HG03039 (cell line): Measurements from ENCODE around the gene ZNRD2.

Source experiments
- ATAC-seq: cut with Tn5 transposase; IDR thresholded peaks from one replicate; pipeline ENCODE4 v1.9.1; 2021; ENCODE audit warnings: mild to moderate bottlenecking, moderate library complexity; ENCODE audit not compliant: unreplicated experiment

The ZNRD2 gene

DNA sequence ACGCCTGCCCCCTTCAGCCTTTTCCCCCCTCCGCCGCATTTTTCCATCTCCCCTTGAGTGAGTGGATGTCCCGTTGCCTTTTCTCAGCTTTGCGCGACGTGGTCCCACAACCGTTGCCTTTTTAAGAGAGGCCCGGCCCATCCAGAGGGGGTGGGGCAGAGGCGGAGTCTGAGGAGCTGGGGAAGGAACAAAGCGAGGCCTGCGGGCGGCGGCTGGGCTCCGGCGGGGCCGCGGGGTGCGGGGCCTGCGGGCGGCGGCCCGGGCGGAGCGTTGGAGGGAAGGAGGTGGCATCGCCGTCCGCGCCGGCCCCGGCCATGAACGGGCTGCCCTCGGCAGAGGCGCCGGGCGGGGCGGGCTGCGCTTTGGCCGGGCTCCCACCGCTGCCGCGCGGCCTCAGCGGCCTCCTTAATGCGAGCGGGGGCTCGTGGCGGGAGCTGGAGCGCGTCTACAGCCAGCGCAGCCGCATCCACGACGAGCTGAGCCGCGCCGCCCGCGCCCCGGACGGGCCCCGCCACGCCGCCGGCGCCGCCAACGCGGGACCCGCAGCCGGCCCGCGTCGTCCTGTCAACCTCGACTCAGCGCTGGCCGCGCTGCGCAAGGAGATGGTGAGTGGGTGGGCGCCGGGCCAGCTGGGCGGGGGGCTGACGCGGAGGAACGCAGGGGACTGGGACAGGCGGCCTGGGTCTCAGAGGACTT, 2.2 kb downstream of the ZNRD2 start, which contains the start of gene FAM89B:
TSS of gene FAM89B (plus strand) at position 183 of the 696 bp plus-strand sequence. CDS start at position 315, 132 bp downstream.
- no peak for ATAC-seq

GRCh38 chr11:65573391-65574079, 3.3 kb downstream of the ZNRD2 start:
- ATAC-seq: no peak

GRCh38 chr11:65574109-65574810, 4.0 kb downstream of the ZNRD2 start:
- peak; percentile 24 for ATAC-seq

- no peak for ATAC-seq
Measured at GRCh38 chr11:65574811-65575567, 4.7 kb downstream of the ZNRD2 start.

- no peak for ATAC-seq
Measured at GRCh38 chr11:65575568-65576231, 5.4 kb downstream of the ZNRD2 start, which contains the start of gene EHBP1L1. Gene EHBP1L1, plus strand, starts transcription at chr11:65576053. Its CDS starts 250 bp downstream, at chr11:65576303.

- ATAC-seq: no peak
Measured at GRCh38 chr11:65576232-65576866, 6.1 kb downstream of the ZNRD2 start.

GRCh38 chr11:65576867-65577755, 6.8 kb downstream of the ZNRD2 start:
- ATAC-seq: no peak

DNA sequence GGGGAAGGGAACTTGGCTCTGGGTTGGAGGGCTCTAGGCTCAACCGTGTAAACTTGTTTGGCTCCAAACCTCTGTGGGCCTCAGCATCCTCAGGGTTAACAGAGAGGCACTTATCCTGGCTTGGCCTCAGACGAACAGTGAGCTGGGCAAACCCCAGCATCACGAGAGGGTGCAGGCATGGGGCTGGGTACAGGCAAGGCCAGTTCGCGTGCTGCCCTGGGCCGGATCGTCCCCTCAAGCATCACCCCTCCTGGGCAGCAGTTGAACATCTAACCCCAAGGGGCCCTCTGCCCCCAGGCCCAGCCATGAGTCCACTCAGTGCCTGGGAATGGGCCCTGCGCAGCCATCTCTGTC, 7.5 kb downstream of the ZNRD2 start:
- no peak for ATAC-seq

- no peak for ATAC-seq
Measured at GRCh38 chr11:65578134-65578533, 7.9 kb downstream of the ZNRD2 start.

GRCh38 chr11:65578667-65579066, 8.4 kb downstream of the ZNRD2 start:
- no peak for ATAC-seq

- ATAC-seq: no peak
Measured at GRCh38 chr11:65579291-65579690, 9.0 kb downstream of the ZNRD2 start.

GRCh38 chr11:65580031-65580692, 9.9 kb downstream of the ZNRD2 start:
- ATAC-seq: no peak

- ATAC-seq: no peak
Measured at GRCh38 chr11:65580756-65581155, 10.5 kb downstream of the ZNRD2 start.

DNA sequence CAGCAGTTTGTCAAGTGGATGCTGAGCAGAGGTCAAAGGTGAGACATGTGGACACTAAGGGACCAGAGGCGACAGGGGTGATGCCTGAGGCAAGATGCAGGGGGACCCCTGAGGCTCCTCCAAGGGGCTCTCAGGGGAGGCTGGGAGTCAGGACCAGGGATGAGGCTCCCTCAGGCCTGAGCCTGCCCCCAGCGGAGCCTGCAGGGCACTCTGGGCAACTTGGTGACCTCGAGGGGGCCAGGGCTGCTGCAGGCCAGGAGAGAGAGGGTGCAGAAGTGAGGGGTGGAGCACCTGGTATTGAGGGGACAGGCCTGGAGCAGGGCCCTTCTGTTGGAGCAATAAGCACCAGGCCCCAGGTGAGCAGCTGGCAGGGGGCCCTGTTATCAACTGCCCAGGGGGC, 11.7 kb downstream of the ZNRD2 start:
- ATAC-seq: no peak

- no peak for ATAC-seq
Measured at GRCh38 chr11:65583589-65583988, 13.3 kb downstream of the ZNRD2 start.

- ATAC-seq: no peak
Measured at GRCh38 chr11:65584106-65584505, 13.8 kb downstream of the ZNRD2 start.

DNA sequence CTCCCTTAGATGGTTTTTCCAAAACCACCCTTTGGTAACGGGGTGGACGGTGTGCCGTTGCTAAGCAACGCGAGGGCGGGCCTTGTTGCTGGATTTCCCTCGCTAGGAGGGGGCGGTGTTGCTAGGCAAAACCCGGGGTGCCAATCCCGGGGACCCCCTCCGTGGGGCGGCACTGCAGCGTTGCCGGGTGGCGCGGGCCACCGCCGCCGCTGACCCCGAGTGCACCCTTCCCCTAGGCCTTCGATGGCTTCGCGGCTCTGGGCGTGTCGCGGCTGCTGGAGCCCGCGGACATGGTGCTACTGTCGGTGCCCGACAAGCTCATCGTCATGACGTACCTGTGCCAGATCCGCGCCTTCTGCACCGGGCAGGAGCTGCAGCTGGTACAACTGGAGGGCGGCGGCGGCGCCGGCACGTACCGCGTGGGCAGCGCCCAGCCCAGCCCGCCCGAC, 14.5 kb downstream of the ZNRD2 start:
- no peak for ATAC-seq
